Measurements from ENCODE around the gene ATP6V1G1. TPM values are rescaled to one million over a fixed set of nuclear protein-coding genes. Genes with fewer than 3 reads are reported as not detected.

The ATP6V1G1 gene
- total RNA-seq, 1 donor from 2014 or later: 188 TPM

- no peaks in the 10 kb centered on the region for H3K36me3 Mint-ChIP-seq (ENCODE audit: low read depth, unreplicated experiment)
- H3K27ac ChIP-seq (ENCODE audit: low read depth, low read length): no peak overlapping the region
- no peak overlapping the region for H3K4me3 Mint-ChIP-seq (ENCODE audit: unreplicated experiment)
- H2AFZ ChIP-seq (ENCODE audit: low read depth, low read length): no peak overlapping the region
- no peaks in the 10 kb centered on the region for H3K36me3 ChIP-seq (ENCODE audit: insufficient read depth, low read length)
- TF ChIP-seq CTCF (IDR thresholded peaks at IDR 0.05; ENCODE audit: insufficient read depth, low read depth, low read length) (no peak), EZH2 (IDR thresholded peaks at IDR 0.05; ENCODE audit: insufficient read depth, low read length) (no peak)
- H3K9ac ChIP-seq (ENCODE audit: low read length): no peak overlapping the region
- H3K79me2 ChIP-seq (ENCODE audit: insufficient read depth, low read length): no peaks in the 10 kb centered on the region
- no peaks in the 10 kb centered on the region for H3K4me1 Mint-ChIP-seq (ENCODE audit: low read depth, unreplicated experiment)
- H3K4me1 ChIP-seq (ENCODE audit: insufficient read depth, low read length): no peaks in the 10 kb centered on the region
- peaks cover 8% of the 10 kb centered on the region for H3K27me3 ChIP-seq (ENCODE audit: insufficient read depth, low read length)
- H4K20me1 ChIP-seq (ENCODE audit: insufficient read depth, low read length): no peaks in the 10 kb centered on the region
- no peak overlapping the region for H3K27ac Mint-ChIP-seq (ENCODE audit: unreplicated experiment)
- FAIRE-seq (no peak), DNase-seq (ENCODE audit: low read depth) (no peak)
- H3K27me3 Mint-ChIP-seq (ENCODE audit: low read depth, unreplicated experiment): peaks cover 16% of the 10 kb centered on the region
- H3K4me2 ChIP-seq (ENCODE audit: low read length): no peak overlapping the region
- no peak overlapping the region for H3K4me3 ChIP-seq (ENCODE audit: insufficient read depth, low read depth, low read length)
- no peaks in the 10 kb centered on the region for H3K9me3 Mint-ChIP-seq (ENCODE audit: unreplicated experiment)
- H3K9me3 ChIP-seq (ENCODE audit: insufficient read depth, low read depth, low read length): no peaks in the 10 kb centered on the region
These were observed 47.7 kb upstream of the ATP6V1G1 start for GRCh38 chr9:114539701-114540380.

GRCh38 chr9:114545055-114545454 lies 42.5 kb upstream of the ATP6V1G1 start:
- FAIRE-seq: no peak
- H3K9ac ChIP-seq (ENCODE audit: low read length): no peak overlapping the region
- no peaks in the 10 kb centered on the region for H3K9me3 Mint-ChIP-seq (ENCODE audit: unreplicated experiment)

More at GRCh38 chr9:114545055-114545454, 42.5 kb upstream of the ATP6V1G1 start:
- Histone ChIP-seq H3K4me3 (ENCODE audit: insufficient read depth, low read depth, low read length) (no peak overlapping the region), H3K4me1 (ENCODE audit: insufficient read depth, low read length) (peaks cover 4% of the 10 kb centered on the region), H3K79me2 (ENCODE audit: insufficient read depth, low read length) (no peaks in the 10 kb centered on the region), H2AFZ (ENCODE audit: low read depth, low read length) (no peak overlapping the region), H3K27ac (ENCODE audit: low read depth, low read length) (no peak overlapping the region), H3K27me3 (ENCODE audit: insufficient read depth, low read length) (peaks cover 10% of the 10 kb centered on the region), H3K36me3 (ENCODE audit: insufficient read depth, low read length) (no peaks in the 10 kb centered on the region), H3K9me3 (ENCODE audit: insufficient read depth, low read depth, low read length) (no peaks in the 10 kb centered on the region), H4K20me1 (ENCODE audit: insufficient read depth, low read length) (no peaks in the 10 kb centered on the region), H3K4me2 (ENCODE audit: low read length) (no peak overlapping the region)
- no peak for DNase-seq (ENCODE audit: low read depth)
- H3K27me3 Mint-ChIP-seq (ENCODE audit: low read depth, unreplicated experiment): peaks cover 14% of the 10 kb centered on the region
- TF ChIP-seq EZH2 (IDR thresholded peaks at IDR 0.05; ENCODE audit: insufficient read depth, low read length) (no peak), CTCF (IDR thresholded peaks at IDR 0.05; ENCODE audit: insufficient read depth, low read depth, low read length) (no peak)
- H3K4me1 Mint-ChIP-seq (ENCODE audit: low read depth, unreplicated experiment): peaks cover 5% of the 10 kb centered on the region
- no peak overlapping the region for H3K27ac Mint-ChIP-seq (ENCODE audit: unreplicated experiment)
- H3K4me3 Mint-ChIP-seq (ENCODE audit: unreplicated experiment): no peak overlapping the region
- no peaks in the 10 kb centered on the region for H3K36me3 Mint-ChIP-seq (ENCODE audit: low read depth, unreplicated experiment)

Measured in astrocyte (in vitro differentiated cells and primary cell).